T47D (cell line): ENCODE data around the gene SERPINB11.

ENCODE experiments used
- DNase-seq, 2 experiments: peaks; one replicate each; pipeline versions ENCODE4 v3.0.0 to v3.0.0-alpha.2; 2011 to 2012; ENCODE audit warnings: low read depth in 1 of 2, low spot score in 1 of 2
- JUND ChIP-seq: IDR thresholded peaks from 2 replicates; pipeline ENCODE4 v1.6.1; 2012; ENCODE audit warnings: low read depth
- in situ Hi-C: cut with HindIII; loops from 2 replicates; pipeline ENCODE4 v1.10.0; 2016; ENCODE audit warnings: low sequenced_read_pairs, low pct_unique_long_range_greater_than_20kb

The SERPINB11 gene

GRCh38 chr18:63686871-63687270, 15.9 kb upstream of the SERPINB11 start:
- no peak for TF ChIP-seq JUND
- in situ Hi-C loops: no loop called here
- DNase-seq: no peak

GRCh38 chr18:63689064-63689463, 13.7 kb upstream of the SERPINB11 start:
- no peak for DNase-seq
- in situ Hi-C loops: no loop called here
- TF ChIP-seq JUND: no peak

GRCh38 chr18:63697097-63697660, 5.6 kb upstream of the SERPINB11 start:
- DNase-seq: no peak
- in situ Hi-C loops: no loop called here
- TF ChIP-seq JUND: no peak

- TF ChIP-seq JUND: no peak
- in situ Hi-C loops: no loop called here
- no peak for DNase-seq
Observed at GRCh38 chr18:63700501-63700900, 2.3 kb upstream of the SERPINB11 start.

GRCh38 chr18:63701952-63702351, 808 bp upstream of the SERPINB11 start:
- no peak for TF ChIP-seq JUND
- DNase-seq: no peak
- in situ Hi-C loops: no loop called here

GRCh38 chr18:63705401-63705800, 2.6 kb downstream of the SERPINB11 start:
- no peak for TF ChIP-seq JUND
- no peak for DNase-seq
- in situ Hi-C loops: no loop called here

- TF ChIP-seq JUND: no peak
- DNase-seq: no peak
- in situ Hi-C loops: no loop called here
Observed at GRCh38 chr18:63707816-63708215, 5.1 kb downstream of the SERPINB11 start.

GRCh38 chr18:63708650-63709049, 5.9 kb downstream of the SERPINB11 start:
- TF ChIP-seq JUND: no peak
- in situ Hi-C loops: no loop called here
- DNase-seq: no peak

GRCh38 chr18:63725682-63726480, 23.1 kb downstream of the SERPINB11 start:
- in situ Hi-C loops: no loop called here
- no peak for TF ChIP-seq JUND
- DNase-seq: no peak

GRCh38 chr18:63730773-63731172, 28.0 kb downstream of the SERPINB11 start:
- in situ Hi-C loops: no loop called here
- no peak for DNase-seq
- TF ChIP-seq JUND: no peak

GRCh38 chr18:63731215-63731614, 28.5 kb downstream of the SERPINB11 start:
- TF ChIP-seq JUND: no peak
- DNase-seq: no peak
- in situ Hi-C loops: no loop called here

- TF ChIP-seq JUND: no peak
- in situ Hi-C loops: no loop called here
- no peak for DNase-seq
Observed at GRCh38 chr18:63736876-63737275, 34.1 kb downstream of the SERPINB11 start.

GRCh38 chr18:63741769-63742168, 39.0 kb downstream of the SERPINB11 start:
- in situ Hi-C loops: no loop called here
- DNase-seq: no peak
- TF ChIP-seq JUND: no peak
